GM12874 (cell line): ENCODE measurements around the gene CHI3L1.
A peak's percentile ranks its signal among the peaks of the same experiment; 100 is the strongest.

Experiments
- CTCF ChIP-seq: IDR thresholded peaks from 2 replicates; pipeline ENCODE4 v1.5.1; 2011; ENCODE audit warnings: low read depth, mild to moderate bottlenecking, control low read depth, low read length, moderate library complexity; ENCODE audit not compliant: insufficient read depth

Gene CHI3L1

GRCh38 chr1:203152158-203153034, 34.1 kb downstream of the CHI3L1 start:
- no peak for TF ChIP-seq CTCF

- TF ChIP-seq CTCF: no peak
Measured at GRCh38 chr1:203151362-203152157, 34.9 kb downstream of the CHI3L1 start.

DNA sequence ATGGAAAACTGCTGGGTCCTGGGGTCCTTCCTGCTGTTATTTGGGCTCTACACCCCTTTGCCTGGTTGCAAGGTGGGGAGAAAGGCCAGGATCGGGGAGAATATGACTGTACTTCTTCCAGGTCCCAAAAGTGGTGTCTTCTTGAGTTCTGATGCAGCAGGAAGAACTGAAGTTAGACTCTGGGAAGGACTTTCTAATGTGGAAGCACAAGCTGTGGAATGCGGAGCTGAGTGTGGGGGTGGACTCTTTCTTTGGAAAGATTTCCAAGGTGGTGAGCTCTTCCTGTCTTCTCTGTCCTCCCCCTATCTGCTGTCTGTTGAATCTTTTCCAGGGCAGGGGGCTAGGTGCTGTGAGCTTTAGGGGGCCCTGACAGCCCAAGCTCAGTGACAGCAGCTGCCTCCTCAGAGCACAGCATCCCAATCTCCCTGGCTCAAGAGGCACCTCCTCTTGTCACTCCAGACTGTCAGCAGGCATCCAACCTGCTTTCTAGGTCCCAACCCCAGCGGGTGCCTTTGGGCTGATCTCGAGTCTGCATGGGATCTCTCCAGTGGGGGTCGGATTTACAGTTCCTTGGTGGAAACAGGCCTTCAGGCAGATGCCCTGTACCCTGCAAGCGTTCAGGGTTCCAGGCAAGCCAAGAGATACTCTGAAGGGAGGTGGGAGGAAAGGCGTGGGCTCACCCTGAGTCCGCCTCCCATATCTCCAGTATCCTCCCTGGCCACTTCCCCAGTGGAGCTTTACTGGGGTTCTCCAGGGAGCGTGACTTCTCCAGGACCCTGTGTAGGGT, 35.8 kb downstream of the CHI3L1 start:
- TF ChIP-seq CTCF: no peak

- TF ChIP-seq CTCF: no peak
Measured at GRCh38 chr1:203149188-203149840, 37.2 kb downstream of the CHI3L1 start.

- no peak for TF ChIP-seq CTCF
Measured at GRCh38 chr1:203148579-203148978, 37.9 kb downstream of the CHI3L1 start.

- peak; percentile 61; the same call in 1 of the 2 replicates for TF ChIP-seq CTCF
Measured at GRCh38 chr1:203148127-203148526, 38.4 kb downstream of the CHI3L1 start.
